K562 (cell line): Measurements from ENCODE around the gene RNF26. TPM values are rescaled to one million over a fixed set of nuclear protein-coding genes. Genes with fewer than 3 reads are reported as not detected.

Experiments
- ATAC-seq: fragments of 200-7000 bp; cut with Tn5 transposase; 3 replicates; pipeline ENCODE4 v1.9.1; 2020; ENCODE audit warnings: moderate library complexity
- BruUV-seq: library from RNA; stranded (reverse); fragments of 400-500 nt; replicated peaks from 2 replicates; lab custom pipeline; 2021; lab: Mats Ljungman, UMichigan
- CTCF ChIA-PET: fragments of 300-600 bp; formaldehyde crosslinking; extraction: SDS; loops from one replicate; lab custom pipeline; 2021; ENCODE audit warnings: low intra/inter-chr PET ratio; lab: Yijun Ruan, JAX
- POLR2A ChIA-PET: fragments of 300-600, 350-650 bp; sonication (Branson Sonifier 250); formaldehyde crosslinking; extraction: SDS; loops from one replicate; lab custom pipeline; 2021; ENCODE audit warnings: antibody characterized with exemption, inconsistent platforms; lab: Yijun Ruan, JAX
- DNase-seq, 4 experiments: peaks; one replicate each; pipeline versions ENCODE4 v3.0.0 to v3.0.0-alpha.2; 2011 to 2018; ENCODE audit warnings: low spot score in 3 of 4, mixed read lengths in 3 of 4; ENCODE audit errors: extremely low read depth in 1 of 4
- FAIRE-seq: peaks from 2 replicates; lab custom pipeline; 2011; peaks lifted over from hg19 to GRCh38; lab: Jason Lieb, UNC
- H2AFZ ChIP-seq: 2 replicates; pipeline ENCODE4 v1.6.0; 2011; ENCODE audit warnings: low read depth, low read length, control low read depth, inconsistent platforms
- H3K27ac ChIP-seq: fragments of 200-600 bp; 3 replicates; pipeline ENCODE4 v1.8.0; 2011; ENCODE audit warnings: low read depth, mild to moderate bottlenecking, control low read depth, inconsistent platforms, low read length, moderate library complexity, mixed read lengths; ENCODE audit errors: extremely low read depth
- H3K27me3 ChIP-seq, 2 experiments: fragments of 300-600 bp in 1 of 2; 2 replicates in 1 of 2; 3 replicates in 1 of 2; pipeline versions ENCODE4 v1.6.0 to v1.8.0; 2011; ENCODE audit warnings: inconsistent platforms in 2 of 2, low read length in 2 of 2, mild to moderate bottlenecking in 1 of 2, mixed read lengths in 1 of 2, moderate library complexity in 1 of 2; ENCODE audit not compliant: control insufficient read depth in 2 of 2, insufficient read depth in 2 of 2
- H3K36me3 ChIP-seq: fragments of 300-600 bp; 3 replicates; pipeline ENCODE4 v1.8.0; 2011; ENCODE audit warnings: mild to moderate bottlenecking, low read length, inconsistent platforms; ENCODE audit not compliant: control insufficient read depth, insufficient read depth
- H3K4me1 ChIP-seq, 2 experiments: fragments of 200-600 bp in 1 of 2; replicated peaks in 1 of 2; 2 replicates in 1 of 2; 3 replicates in 1 of 2; pipeline versions ENCODE4 v1.5.1 to v1.8.0; 2011; ENCODE audit warnings: inconsistent platforms in 2 of 2, low read length in 2 of 2, mild to moderate bottlenecking in 1 of 2, mixed read lengths in 1 of 2, moderate library complexity in 1 of 2; ENCODE audit not compliant: control insufficient read depth in 2 of 2, insufficient read depth in 2 of 2
- H3K4me2 ChIP-seq: 2 replicates; pipeline ENCODE4 v1.6.1; 2011; ENCODE audit warnings: low read length, control low read depth, inconsistent platforms, mixed read lengths; ENCODE audit not compliant: insufficient read depth
- H3K4me3 ChIP-seq: fragments of 200-600 bp; sonication (generic), shearing (Covaris generic); 2 replicates; pipeline ENCODE4 v1.5.1; 2016; ENCODE audit warnings: control low read depth, inconsistent platforms
- H3K79me2 ChIP-seq: fragments of 200-600 bp; 3 replicates; pipeline ENCODE4 v1.8.0; 2011; ENCODE audit warnings: low read length, inconsistent platforms; ENCODE audit not compliant: control insufficient read depth, insufficient read depth
- H3K9ac ChIP-seq, 2 experiments: 2 replicates each; pipeline versions ENCODE4 v1.6.0 to v1.6.1; 2011; ENCODE audit warnings: low read depth in 2 of 2, low read length in 2 of 2, control low read depth in 1 of 2, inconsistent platforms in 1 of 2, mild to moderate bottlenecking in 1 of 2, mixed read lengths in 1 of 2; ENCODE audit not compliant: insufficient read depth in 1 of 2
- H3K9me1 ChIP-seq: one replicate; pipeline ENCODE4 v1.6.0; 2011; ENCODE audit warnings: inconsistent platforms, mild to moderate bottlenecking, low read length, moderate library complexity; ENCODE audit not compliant: control insufficient read depth, insufficient read depth
- H3K9me3 ChIP-seq: replicated peaks from 2 replicates; pipeline ENCODE4 v1.5.1; 2011; ENCODE audit warnings: low read depth, low read length, inconsistent platforms; ENCODE audit not compliant: control insufficient read depth, insufficient read depth
- H4K20me1 ChIP-seq: replicated peaks from 2 replicates; pipeline ENCODE4 v1.6.1; 2011; ENCODE audit warnings: low read length, inconsistent platforms, mixed read lengths; ENCODE audit not compliant: control insufficient read depth, insufficient read depth
- BCL6 ChIP-seq: fragments of 250-450 bp; sonication (Bioruptor Pico); IDR thresholded peaks from 2 replicates; pipeline ENCODE4 v1.4.0; 2020
- DMBX1 ChIP-seq: fragments of 250-450 bp; sonication (Bioruptor Pico); IDR thresholded peaks from 2 replicates; pipeline ENCODE4 v1.8.0; 2022; ENCODE audit warnings: inconsistent platforms, mild to moderate bottlenecking, moderate library complexity, borderline replicate concordance
- ETV6 ChIP-seq, 3 experiments: fragments of 150-350 bp in 1 of 3; sonication (generic) in 1 of 3; formaldehyde crosslinking in 1 of 3; IDR thresholded peaks; 2 replicates each; pipeline versions ENCODE4 v1.6.1 to v1.8.0; 2014 to 2022; ENCODE audit warnings: borderline replicate concordance in 2 of 3, low read depth in 2 of 3, antibody characterized with exemption in 1 of 3, low read length in 1 of 3, mild to moderate bottlenecking in 1 of 3, missing genetic modification reagents in 1 of 3
- FOXJ3 ChIP-seq: sonication (generic); formaldehyde crosslinking; IDR thresholded peaks from 2 replicates; pipeline ENCODE4 v1.4.0; 2020; ENCODE audit warnings: mild to moderate bottlenecking, missing genetic modification reagents
- GMEB1 ChIP-seq: fragments of 250-450 bp; sonication (Bioruptor Pico); IDR thresholded peaks from 2 replicates; pipeline ENCODE4 v1.4.0; 2020; ENCODE audit warnings: mild to moderate bottlenecking
- HDAC2 ChIP-seq: fragments of 450-650 bp; IDR thresholded peaks from 2 replicates; pipeline ENCODE4 v1.6.1; 2016; ENCODE audit warnings: mild to moderate bottlenecking
- HINFP ChIP-seq: fragments of 450-650 bp; conservative IDR thresholded peaks from 2 replicates; pipeline ENCODE4 v1.6.1; 2016; ENCODE audit warnings: missing genetic modification characterization, low read depth, mild to moderate bottlenecking, control low read depth, missing compliant biosample characterization
- IRF1 ChIP-seq: sonication (generic); formaldehyde crosslinking; IDR thresholded peaks from 2 replicates; pipeline ENCODE4 v1.8.0; 2022; ENCODE audit warnings: missing genetic modification reagents, mild to moderate bottlenecking, borderline replicate concordance
- KAT8 ChIP-seq: fragments of 450-650 bp; IDR thresholded peaks from 2 replicates; pipeline ENCODE4 v1.6.1; 2016; ENCODE audit warnings: low read depth, mild to moderate bottlenecking
- L3MBTL2 ChIP-seq: fragments of 450-650 bp; IDR thresholded peaks from 2 replicates; pipeline ENCODE4 v1.6.1; 2016; ENCODE audit warnings: mild to moderate bottlenecking, moderate library complexity
- MAZ ChIP-seq, 2 experiments: fragments of 450-650 bp in 1 of 2; sonication (generic) in 1 of 2; formaldehyde crosslinking; IDR thresholded peaks in 1 of 2; conservative IDR thresholded peaks in 1 of 2; 2 replicates each; pipeline versions ENCODE4 v1.4.0 to v1.5.0; 2020; ENCODE audit warnings: mild to moderate bottlenecking in 1 of 2, missing genetic modification reagents in 1 of 2
- PATZ1 ChIP-seq: fragments of 250-450 bp; sonication (Bioruptor Pico); IDR thresholded peaks from 2 replicates; pipeline ENCODE4 v1.5.0; 2020; ENCODE audit warnings: mild to moderate bottlenecking, borderline replicate concordance
- SETDB1 ChIP-seq: IDR thresholded peaks from one replicate; pipeline ENCODE4 v1.6.1; 2012; ENCODE audit warnings: low read length, control low read depth, inconsistent platforms
- TGIF2 ChIP-seq: sonication (generic); formaldehyde crosslinking; IDR thresholded peaks from 2 replicates; pipeline ENCODE4 v1.8.1; 2022; ENCODE audit warnings: mild to moderate bottlenecking, missing genetic modification reagents, moderate library complexity
- ZEB2 ChIP-seq: fragments of 450-650 bp; IDR thresholded peaks from 2 replicates; pipeline ENCODE4 v1.6.1; 2016
- WGBS: fragments of 100-300 bp; shearing (Covaris generic); methylation state at CpG from one replicate; pipeline ENCODE4 v1.1.6; 2016; ENCODE audit warnings: low coverage, mixed read lengths; ENCODE audit not compliant: insufficient coverage; ENCODE audit errors: missing lambda C conversion rate; 5-methylcytosine and 5-hydroxymethylcytosine counted together
- in situ Hi-C: fragments of 300-500 bp; cut with MboI; formaldehyde crosslinking; loops from 4 replicates; pipeline ENCODE4 v1.15.0; 2018; ENCODE audit warnings: inconsistent platforms, mixed read lengths
- intact Hi-C: fragments of 100-400 bp; cut with micrococcal nuclease; formaldehyde crosslinking; loops from 2 replicates; pipeline ENCODE4 v1.14.2; 2022
- polyA plus RNA-seq, 8 experiments: library from polyadenylated mRNA; depleted of rRNA in 4 of 8; stranded (reverse) in 5 of 8; unstranded in 3 of 8; fragments of >200 nt; fragmentation: Nextera tagmentation in 2 of 8; fragmentation: Illumina TruSeq in 1 of 8; extraction: Ambion mirVana in 2 of 8; extraction: Trizol in 1 of 8; gene quantifications; 2 replicates each; pipeline versions ENCODE4 v1.2.1 to v1.2.3, GENCODE V29; 2011 to 2014; ENCODE audit warnings: inconsistent platforms in 1 of 8, missing spikeins in 1 of 8
- total RNA-seq, 7 experiments: library from RNA; depleted of rRNA in 6 of 7; stranded (reverse); fragments of >200 nt in 6 of 7; fragmentation: Illumina TruSeq in 2 of 7; extraction: Trizol in 2 of 7; gene quantifications; 2 replicates each; pipeline versions ENCODE4 v1.2.1 to v1.2.3, GENCODE V29; 2011 to 2021; ENCODE audit warnings: low replicate concordance in 1 of 7

Gene RNF26
- total and polyA plus RNA-seq, 9 of the 15 experiments (the other 6 are each of a cell fraction or from before 2014, with no cell fraction given): 5.3 to 53.6 (median 12.7) TPM

GRCh38 chr11:119298726-119299125 is 35.6 kb upstream of the RNF26 start (continued):
- no peak for TF ChIP-seq GMEB1 (CRISPR knock-in tag)

GRCh38 chr11:119299416-119299815 is 34.9 kb upstream of the RNF26 start:
- POLR2A ChIA-PET: interaction anchor here (0.8 to 2.5 kb wide), 3 partner anchors 11 to 205 kb away, joined by 3 to 17 read pairs (median 3); a partner anchor contains a TSS
- in situ Hi-C loops: no loop called here
- H3K79me2 ChIP-seq: no peaks in the 10 kb centered on the region
- TF ChIP-seq FOXJ3 (CRISPR knock-in tag) (no peak), MAZ (CRISPR knock-in tag; conservative IDR thresholded peaks at IDR 0.05 in 1 of 2, IDR thresholded peaks at IDR 0.05 in 1 of 2) (no peak), SETDB1 (no peak), BCL6 (CRISPR knock-in tag) (no peak), L3MBTL2 (no peak), KAT8 (no peak), ETV6 (IDR thresholded peaks at IDR 0.05; ENCODE audit: borderline replicate concordance in 1 of 2, low read depth in 2 of 2, low read length in 1 of 2) (no peak), ETV6 (CRISPR knock-in tag; IDR thresholded peaks at IDR 0.05; ENCODE audit: borderline replicate concordance) (no peak), ZEB2 (no peak), IRF1 (CRISPR knock-in tag) (no peak), HINFP (tag) (no peak), PATZ1 (no peak), TGIF2 (CRISPR knock-in tag) (no peak), DMBX1 (CRISPR knock-in tag) (no peak), HDAC2 (no peak)
- TF ChIP-seq, all 486 proteins: peak for 0
- intact Hi-C loops: no loop called here
- CTCF ChIA-PET: no interaction called here
- DNase-seq: no peak
- FAIRE-seq: no peak
- Histone ChIP-seq H3K9me1 (no peaks in the 10 kb centered on the region), H3K4me1 (no peaks in the 10 kb centered on the region), H3K4me2 (no peak overlapping the region), H3K36me3 (peaks cover 75% of the 10 kb centered on the region), H3K27me3 (no peaks in the 10 kb centered on the region), H4K20me1 (no peaks in the 10 kb centered on the region), H3K9me3 (no peaks in the 10 kb centered on the region), H3K4me3 (no peak overlapping the region), H3K9ac (0 out of 4 replicates have a peak overlapping the region, but pooled peaks of 1 of the 2 experiments have one; percentile 29), H2AFZ (no peak overlapping the region), H3K27ac (no peak overlapping the region)
- ATAC-seq: no peak
- WGBS: 90% methylated on average over 9 of the region's 9 CpGs
- no TSS peak for BruUV-seq
